ENCODE measurements around the gene ENTPD2. TPM values are rescaled to one million over a fixed set of nuclear protein-coding genes. Genes with fewer than 3 reads are reported as not detected.

ENTPD2 gene
- total and polyA plus RNA-seq, 2 experiments from 2014 or later = 1.8 to 1.9 TPM

DNA sequence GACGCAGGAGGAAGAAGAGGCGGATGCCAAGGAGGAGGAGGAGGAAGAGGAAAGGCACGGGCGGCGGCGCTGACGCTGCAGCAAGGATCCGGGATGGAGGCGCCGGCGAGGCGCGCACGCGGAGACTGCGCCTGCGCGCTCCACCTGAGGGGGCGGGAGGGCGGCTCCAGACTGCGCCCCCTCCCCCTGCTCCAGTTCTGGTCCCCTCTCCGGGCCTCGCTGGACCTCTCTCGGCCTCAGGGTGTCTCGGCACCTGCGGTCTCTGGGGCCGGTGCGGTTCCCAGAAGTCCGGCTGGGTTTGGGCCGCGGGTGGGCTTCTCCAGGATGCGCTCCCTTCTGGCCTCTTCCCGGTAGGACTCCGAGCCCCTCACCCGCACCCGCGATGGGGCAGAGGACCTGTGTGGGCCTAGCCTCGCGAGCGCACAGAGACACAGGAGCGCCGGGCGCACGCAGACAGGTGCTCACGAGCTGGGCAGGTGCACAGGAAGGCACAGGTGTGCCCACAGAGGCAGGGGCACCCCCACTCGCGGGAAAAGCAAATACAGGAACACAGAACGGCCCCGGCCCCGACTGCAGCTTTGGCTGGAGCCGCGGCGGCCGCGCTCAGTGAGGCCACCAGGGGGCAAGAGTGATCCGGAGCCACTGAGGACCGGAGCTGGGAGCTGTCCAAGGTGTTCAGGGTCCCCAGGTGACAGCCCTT is 7.6 kb downstream of the ENTPD2 start, which contains the start of gene NPDC1:
TSS of gene NPDC1 (minus strand) at position 90 of the 700 bp plus-strand sequence. CDS start 188 bp downstream, outside the sequence.
- Mint-ChIP-seq H3K27ac (no peak within 1 kb of the TSS), H3K4me3 (peak within 1 kb of the TSS; percentile 74), H3K9me3 (no peaks in the 10 kb centered on the region), H3K4me1 (peaks cover 6% of the 10 kb centered on the region; the same call in 1 of the 3 replicates), H3K36me3 (ENCODE audit: low read depth) (no peaks in the 10 kb centered on the region), H3K27me3 (ENCODE audit: insufficient read depth, low read depth, poor library complexity) (peaks cover 41% of the 10 kb centered on the region)
- Histone ChIP-seq H4K20me1 (replicated peaks; ENCODE audit: insufficient read depth) (no peaks in the 10 kb centered on the region; the same call in 1 of the 2 replicates), H2AFZ (peak within 1 kb of the TSS; percentile 98), H3K36me3 (ENCODE audit: insufficient read depth) (no peaks in the 10 kb centered on the region), H3K4me2 (peak within 1 kb of the TSS; percentile 93), H3F3A (replicated peaks; ENCODE audit: low read depth) (no peaks in the 10 kb centered on the region), H3K4me1 (ENCODE audit: insufficient read depth) (peaks cover 7% of the 10 kb centered on the region; the same call in 1 of the 2 replicates), H3K27me3 (ENCODE audit: insufficient read depth) (peaks cover 40% of the 10 kb centered on the region), H3K79me2 (replicated peaks; ENCODE audit: insufficient read depth) (peaks cover 7% of the 10 kb centered on the region; the same call in 1 of the 2 replicates), H3K27ac (ENCODE audit: low read depth) (no peak within 1 kb of the TSS), H3K9me2 (ENCODE audit: insufficient read depth) (no peaks in the 10 kb centered on the region), H3K4me3 (peak within 1 kb of the TSS; percentile 87)
- TF ChIP-seq ZNF114 (CRISPR knock-in tag; IDR thresholded peaks at IDR 0.05) (no peak), POLR2AphosphoS5 (IDR thresholded peaks at IDR 0.05; ENCODE audit: low read depth) (peak; percentile 67), EZH2phosphoT487 (IDR thresholded peaks at IDR 0.05; ENCODE audit: unreplicated experiment) (no peak), EZH2 (IDR thresholded peaks at IDR 0.05; ENCODE audit: low read depth, unreplicated experiment) (peak; percentile 23), NANOG (IDR thresholded peaks at IDR 0.05; ENCODE audit: borderline replicate concordance) (no peak), REST (IDR thresholded peaks at IDR 0.05; ENCODE audit: unreplicated experiment) (peak; percentile 89)
- TF ChIP-seq, protein P1, sequence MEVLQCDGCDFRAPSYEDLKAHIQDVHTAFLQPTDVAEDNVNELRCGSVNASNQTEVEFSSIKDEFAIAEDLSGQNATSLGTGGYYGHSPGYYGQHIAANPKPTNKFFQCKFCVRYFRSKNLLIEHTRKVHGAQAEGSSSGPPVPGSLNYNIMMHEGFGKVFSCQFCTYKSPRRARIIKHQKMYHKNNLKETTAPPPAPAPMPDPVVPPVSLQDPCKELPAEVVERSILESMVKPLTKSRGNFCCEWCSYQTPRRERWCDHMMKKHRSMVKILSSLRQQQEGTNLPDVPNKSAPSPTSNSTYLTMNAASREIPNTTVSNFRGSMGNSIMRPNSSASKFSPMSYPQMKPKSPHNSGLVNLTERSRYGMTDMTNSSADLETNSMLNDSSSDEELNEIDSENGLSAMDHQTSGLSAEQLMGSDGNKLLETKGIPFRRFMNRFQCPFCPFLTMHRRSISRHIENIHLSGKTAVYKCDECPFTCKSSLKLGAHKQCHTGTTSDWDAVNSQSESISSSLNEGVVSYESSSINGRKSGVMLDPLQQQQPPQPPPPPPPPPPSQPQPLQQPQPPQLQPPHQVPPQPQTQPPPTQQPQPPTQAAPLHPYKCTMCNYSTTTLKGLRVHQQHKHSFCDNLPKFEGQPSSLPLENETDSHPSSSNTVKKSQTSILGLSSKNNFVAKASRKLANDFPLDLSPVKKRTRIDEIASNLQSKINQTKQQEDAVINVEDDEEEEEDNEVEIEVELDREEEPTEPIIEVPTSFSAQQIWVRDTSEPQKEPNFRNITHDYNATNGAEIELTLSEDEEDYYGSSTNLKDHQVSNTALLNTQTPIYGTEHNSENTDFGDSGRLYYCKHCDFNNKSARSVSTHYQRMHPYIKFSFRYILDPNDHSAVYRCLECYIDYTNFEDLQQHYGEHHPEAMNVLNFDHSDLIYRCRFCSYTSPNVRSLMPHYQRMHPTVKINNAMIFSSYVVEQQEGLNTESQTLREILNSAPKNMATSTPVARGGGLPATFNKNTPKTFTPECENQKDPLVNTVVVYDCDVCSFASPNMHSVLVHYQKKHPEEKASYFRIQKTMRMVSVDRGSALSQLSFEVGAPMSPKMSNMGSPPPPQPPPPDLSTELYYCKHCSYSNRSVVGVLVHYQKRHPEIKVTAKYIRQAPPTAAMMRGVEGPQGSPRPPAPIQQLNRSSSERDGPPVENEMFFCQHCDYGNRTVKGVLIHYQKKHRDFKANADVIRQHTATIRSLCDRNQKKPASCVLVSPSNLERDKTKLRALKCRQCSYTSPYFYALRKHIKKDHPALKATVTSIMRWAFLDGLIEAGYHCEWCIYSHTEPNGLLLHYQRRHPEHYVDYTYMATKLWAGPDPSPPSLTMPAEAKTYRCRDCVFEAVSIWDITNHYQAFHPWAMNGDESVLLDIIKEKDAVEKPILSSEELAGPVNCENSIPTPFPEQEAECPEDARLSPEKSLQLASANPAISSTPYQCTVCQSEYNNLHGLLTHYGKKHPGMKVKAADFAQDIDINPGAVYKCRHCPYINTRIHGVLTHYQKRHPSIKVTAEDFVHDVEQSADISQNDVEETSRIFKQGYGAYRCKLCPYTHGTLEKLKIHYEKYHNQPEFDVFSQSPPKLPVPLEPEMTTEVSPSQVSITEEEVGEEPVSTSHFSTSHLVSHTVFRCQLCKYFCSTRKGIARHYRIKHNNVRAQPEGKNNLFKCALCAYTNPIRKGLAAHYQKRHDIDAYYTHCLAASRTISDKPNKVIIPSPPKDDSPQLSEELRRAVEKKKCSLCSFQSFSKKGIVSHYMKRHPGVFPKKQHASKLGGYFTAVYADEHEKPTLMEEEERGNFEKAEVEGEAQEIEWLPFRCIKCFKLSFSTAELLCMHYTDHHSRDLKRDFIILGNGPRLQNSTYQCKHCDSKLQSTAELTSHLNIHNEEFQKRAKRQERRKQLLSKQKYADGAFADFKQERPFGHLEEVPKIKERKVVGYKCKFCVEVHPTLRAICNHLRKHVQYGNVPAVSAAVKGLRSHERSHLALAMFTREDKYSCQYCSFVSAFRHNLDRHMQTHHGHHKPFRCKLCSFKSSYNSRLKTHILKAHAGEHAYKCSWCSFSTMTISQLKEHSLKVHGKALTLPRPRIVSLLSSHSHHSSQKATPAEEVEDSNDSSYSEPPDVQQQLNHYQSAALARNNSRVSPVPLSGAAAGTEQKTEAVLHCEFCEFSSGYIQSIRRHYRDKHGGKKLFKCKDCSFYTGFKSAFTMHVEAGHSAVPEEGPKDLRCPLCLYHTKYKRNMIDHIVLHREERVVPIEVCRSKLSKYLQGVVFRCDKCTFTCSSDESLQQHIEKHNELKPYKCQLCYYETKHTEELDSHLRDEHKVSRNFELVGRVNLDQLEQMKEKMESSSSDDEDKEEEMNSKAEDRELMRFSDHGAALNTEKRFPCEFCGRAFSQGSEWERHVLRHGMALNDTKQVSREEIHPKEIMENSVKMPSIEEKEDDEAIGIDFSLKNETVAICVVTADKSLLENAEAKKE (CRISPR knock-in tag; IDR thresholded peaks at IDR 0.05) = no peak
- TF ChIP-seq, protein P2, sequence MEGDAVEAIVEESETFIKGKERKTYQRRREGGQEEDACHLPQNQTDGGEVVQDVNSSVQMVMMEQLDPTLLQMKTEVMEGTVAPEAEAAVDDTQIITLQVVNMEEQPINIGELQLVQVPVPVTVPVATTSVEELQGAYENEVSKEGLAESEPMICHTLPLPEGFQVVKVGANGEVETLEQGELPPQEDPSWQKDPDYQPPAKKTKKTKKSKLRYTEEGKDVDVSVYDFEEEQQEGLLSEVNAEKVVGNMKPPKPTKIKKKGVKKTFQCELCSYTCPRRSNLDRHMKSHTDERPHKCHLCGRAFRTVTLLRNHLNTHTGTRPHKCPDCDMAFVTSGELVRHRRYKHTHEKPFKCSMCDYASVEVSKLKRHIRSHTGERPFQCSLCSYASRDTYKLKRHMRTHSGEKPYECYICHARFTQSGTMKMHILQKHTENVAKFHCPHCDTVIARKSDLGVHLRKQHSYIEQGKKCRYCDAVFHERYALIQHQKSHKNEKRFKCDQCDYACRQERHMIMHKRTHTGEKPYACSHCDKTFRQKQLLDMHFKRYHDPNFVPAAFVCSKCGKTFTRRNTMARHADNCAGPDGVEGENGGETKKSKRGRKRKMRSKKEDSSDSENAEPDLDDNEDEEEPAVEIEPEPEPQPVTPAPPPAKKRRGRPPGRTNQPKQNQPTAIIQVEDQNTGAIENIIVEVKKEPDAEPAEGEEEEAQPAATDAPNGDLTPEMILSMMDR (conservative IDR thresholded peaks at IDR 0.05; ENCODE audit: low read depth in 2 of 2) = peak; percentile 76 to 81
- DNase-seq (ENCODE audit: low spot score) (peak; percentile 95), ATAC-seq (peak; percentile 73)
